Measurements from ENCODE around the gene PASK. TPM values are rescaled to one million over a fixed set of nuclear protein-coding genes. Genes with fewer than 3 reads are reported as not detected.

PASK gene
- total and polyA plus RNA-seq, 2 of the 4 experiments (the other 2 are of a cell fraction): 4.1 TPM

- ChIA-PET POLR2A (ENCODE audit: unreplicated experiment) (no interaction called here), CTCF (no interaction called here)
- Histone ChIP-seq H3K27me3 (ENCODE audit: control insufficient read depth, insufficient read depth, low read length) (no peaks in the 10 kb centered on the region), H2BK120ac (ENCODE audit: low read depth, low read length) (no peak overlapping the region), H2BK20ac (ENCODE audit: low read depth, low read length) (no peak overlapping the region), H2AK9ac (replicated peaks; ENCODE audit: low read depth, low read length, poor library complexity) (peak overlapping the region; percentile 42), H3K9ac (ENCODE audit: low read depth, low read length) (no peak overlapping the region), H3K27ac (ENCODE audit: insufficient read depth, low read length) (no peak overlapping the region), H3K4me2 (ENCODE audit: low read depth, low read length) (no peak overlapping the region), H4K5ac (ENCODE audit: low read depth, low read length) (no peak overlapping the region), H2BK15ac (ENCODE audit: low read depth, low read length) (no peak overlapping the region), H3K23ac (ENCODE audit: low read depth, low read length) (no peak overlapping the region), H2BK5ac (ENCODE audit: low read depth, low read length, poor library complexity, severe bottlenecking) (no peak overlapping the region), H2AK5ac (ENCODE audit: low read depth, low read length) (no peak overlapping the region), H3K79me1 (ENCODE audit: low read depth in 1 of 2, low read length in 2 of 2) (no peaks in the 10 kb centered on the region), H3K9me1 (ENCODE audit: insufficient read depth, low read length) (peaks cover 4% of the 10 kb centered on the region; the same call in 1 of the 2 replicates), H3K56ac (ENCODE audit: extremely low read depth, insufficient read depth, low read length) (no peak overlapping the region), H3K4me3 (ENCODE audit: insufficient read depth, low read depth, low read length) (no peak overlapping the region), H3K4me1 (ENCODE audit: control insufficient read depth, insufficient read depth, low read length) (no peaks in the 10 kb centered on the region), H3K18ac (ENCODE audit: low read depth, low read length) (no peak overlapping the region), H3K4ac (ENCODE audit: low read depth, low read length) (no peak overlapping the region), H4K20me1 (ENCODE audit: insufficient read depth, low read length) (no peaks in the 10 kb centered on the region), H4K91ac (ENCODE audit: insufficient read depth, low read depth, low read length) (no peak overlapping the region), H3K36me3 (ENCODE audit: control insufficient read depth, insufficient read depth, low read length) (0 out of 2 replicates have a peak, but pooled peaks cover 2% of the 10 kb centered on the region), H4K8ac (ENCODE audit: low read depth in 2 of 2, low read length in 2 of 2) (no peak overlapping the region), H2AFZ (replicated peaks; ENCODE audit: low read length, poor library complexity) (no peak overlapping the region), H3K14ac (replicated peaks; ENCODE audit: low read depth, low read length) (no peak overlapping the region), H3K9me3 (ENCODE audit: control insufficient read depth, insufficient read depth, low read length) (no peaks in the 10 kb centered on the region)
- BruUV-seq (replicated peaks): no TSS peak
- DNase-seq (no peak), ATAC-seq (ENCODE audit: low read depth) (no peak)
- 90% methylated on average over 2 of the region's 9 CpGs; no CpG with 5 or more reads in 1 of the 2 experiments for WGBS, 2 experiments (ENCODE audit: extremely low coverage in 2 of 2, insufficient read length in 1 of 2)
- intact Hi-C loops (cut with micrococcal nuclease) (no loop called here), dilution Hi-C loops (cut with HindIII; ENCODE audit: low sequenced_read_pairs, unreplicated experiment) (no loop called here), in situ Hi-C loops (cut with MboI; ENCODE audit: low sequenced_read_pairs) (no loop called here)
- TF ChIP-seq CTCF (conservative IDR thresholded peaks at IDR 0.05; ENCODE audit: low read depth, low read length) (no peak), CEBPB (IDR thresholded peaks at IDR 0.05; ENCODE audit: low read depth, low read length) (no peak)
Observed at GRCh38 chr2:241110089-241110606, 39.1 kb downstream of the PASK start.

All from IMR-90 (cell line).